PFSK-1 (cell line): ENCODE results near the gene KCNQ1.

Source experiments
- FOXP2 ChIP-seq: optimal IDR thresholded peaks from 2 replicates; pipeline ENCODE3; 2011; ENCODE audit warnings: borderline replicate concordance, control low read depth, inconsistent platforms; ENCODE audit not compliant: insufficient read depth; ENCODE audit errors: extremely low read length, extremely low read depth
- POLR2AphosphoS5 ChIP-seq: IDR thresholded peaks from 2 replicates; pipeline ENCODE4 v1.6.1; 2012; ENCODE audit warnings: low read depth, mild to moderate bottlenecking, control low read depth, low read length, moderate library complexity
- REST ChIP-seq, 2 experiments: IDR thresholded peaks; 2 replicates each; pipeline versions ENCODE4 v1.6.1 to v1.8.0; 2011 to 2012; ENCODE audit warnings: low read depth in 2 of 2, low read length in 2 of 2, control low read depth in 1 of 2, inconsistent platforms in 1 of 2, mild to moderate bottlenecking in 1 of 2, moderate library complexity in 1 of 2; ENCODE audit not compliant: insufficient read depth in 1 of 2
- SIN3A ChIP-seq: IDR thresholded peaks from 2 replicates; pipeline ENCODE4 v1.6.1; 2012; ENCODE audit warnings: mild to moderate bottlenecking, low read length, moderate library complexity, borderline replicate concordance; ENCODE audit not compliant: insufficient read depth
- TAF1 ChIP-seq: IDR thresholded peaks from 2 replicates; pipeline ENCODE4 v1.6.1; 2012; ENCODE audit warnings: low read length, control low read depth, borderline replicate concordance; ENCODE audit not compliant: insufficient read depth

KCNQ1 gene

GRCh38 chr11:2837651-2838050 is 392.8 kb downstream of the KCNQ1 start:
- no peak for TF ChIP-seq SIN3A
- TF ChIP-seq TAF1, result no peak
- TF ChIP-seq FOXP2, result no peak
- TF ChIP-seq POLR2AphosphoS5, result no peak
- no peak for TF ChIP-seq REST (IDR thresholded peaks at IDR 0.05; ENCODE audit: insufficient read depth in 1 of 2, low read depth in 2 of 2, low read length in 2 of 2)

- TF ChIP-seq POLR2AphosphoS5 (no peak), REST (IDR thresholded peaks at IDR 0.05; ENCODE audit: insufficient read depth in 1 of 2, low read depth in 2 of 2, low read length in 2 of 2) (no peak), SIN3A (no peak), FOXP2 (no peak), TAF1 (no peak)
Observed at GRCh38 chr11:2838091-2838490, 393.3 kb downstream of the KCNQ1 start.

GRCh38 chr11:2838676-2839294 is 394.0 kb downstream of the KCNQ1 start:
- TF ChIP-seq TAF1 (no peak), POLR2AphosphoS5 (no peak), REST (IDR thresholded peaks at IDR 0.05; ENCODE audit: insufficient read depth in 1 of 2, low read depth in 2 of 2, low read length in 2 of 2) (no peak), FOXP2 (no peak), SIN3A (no peak)

- no peak for TF ChIP-seq SIN3A
- TF ChIP-seq FOXP2, result no peak
- TF ChIP-seq TAF1, result no peak
- no peak for TF ChIP-seq REST (IDR thresholded peaks at IDR 0.05; ENCODE audit: insufficient read depth in 1 of 2, low read depth in 2 of 2, low read length in 2 of 2)
- no peak for TF ChIP-seq POLR2AphosphoS5
Observed at GRCh38 chr11:2839395-2839943, 394.7 kb downstream of the KCNQ1 start.
